Measurements from ENCODE around the gene SMCO2. TPM values are rescaled to one million over a fixed set of nuclear protein-coding genes. Genes with fewer than 3 reads are reported as not detected.
A peak's percentile ranks its signal among the peaks of the same experiment; 100 is the strongest.

Gene SMCO2
- total RNA-seq, 3 donors from 2014 or later (not counting 1 experiment from before 2014, with no cell fraction given), result not detected

- intact Hi-C loops (cut with micrococcal nuclease), result loop anchor here (2.0 kb wide), 1 partner anchor 187 kb away; the partner anchor contains the start of gene MRPS35
- H3K4me3 Mint-ChIP-seq, result peak within 1 kb of the TSS; percentile 97
Measured at GRCh38 chr12:27523642-27524493, 77.3 kb downstream of the SMCO2 start, which contains the start of gene PPFIBP1. PPFIBP1 (plus strand) TSS chr12:27524206; CDS start chr12:27633397, 109,191 bp downstream.

GRCh38 chr12:27524494-27524835, 77.9 kb downstream of the SMCO2 start:
- WGBS (ENCODE audit: insufficient coverage), result 0% methylated on average over 4 of the region's 8 CpGs

More at GRCh38 chr12:27523642-27524493, 77.3 kb downstream of the SMCO2 start, which contains the start of gene PPFIBP1:
- Mint-ChIP-seq H3K4me1 (peaks cover 12 to 20% of the 10 kb centered on the region in 2 donors), H3K36me3 (no peaks in the 10 kb centered on the region), H3K27me3 (ENCODE audit: low read depth in 2 of 2) (peaks cover 33 to 45% of the 10 kb centered on the region in 2 donors), H3K27ac (peak within 1 kb of the TSS; percentile 85 to 88), H3K9me3 (no peaks in the 10 kb centered on the region)
- no peaks in the 10 kb centered on the region for H3K27me3 ChIP-seq (ENCODE audit: control insufficient read depth, insufficient read depth, low read length)
- no peak for TF ChIP-seq CTCF (IDR thresholded peaks at IDR 0.05)
- peak within 1 kb of the TSS; percentile 55 for H3K4me3 ChIP-seq (ENCODE audit: low read length)
- 0% methylated on average over 40 of the region's 41 CpGs for WGBS (ENCODE audit: insufficient coverage)
- H3K4me1 ChIP-seq (ENCODE audit: control insufficient read depth, insufficient read depth, low read length), result peaks cover 16% of the 10 kb centered on the region
- ATAC-seq, result peak; percentile 96 to 98 (median 97)
- DNase-seq, result peak; percentile 82 to 95
- H3K9me3 ChIP-seq (ENCODE audit: control insufficient read depth, insufficient read depth, low read length), result no peaks in the 10 kb centered on the region
- no peaks in the 10 kb centered on the region for H3K36me3 ChIP-seq (ENCODE audit: control insufficient read depth, insufficient read depth, low read length)
- peak within 1 kb of the TSS; percentile 51 for H3K27ac ChIP-seq (ENCODE audit: low read length)

GRCh38 chr12:27524839-27525753, 78.6 kb downstream of the SMCO2 start:
- Mint-ChIP-seq H3K27me3 (ENCODE audit: low read depth in 2 of 2) (peaks cover 28 to 34% of the 10 kb centered on the region in 2 donors), H3K9me3 (no peaks in the 10 kb centered on the region), H3K4me3 (peak overlapping the region; percentile 97), H3K4me1 (peaks cover 12 to 20% of the 10 kb centered on the region in 2 donors), H3K36me3 (no peaks in the 10 kb centered on the region), H3K27ac (no peak overlapping the region)
- no peaks in the 10 kb centered on the region for H3K36me3 ChIP-seq (ENCODE audit: control insufficient read depth, insufficient read depth, low read length)
- no peaks in the 10 kb centered on the region for H3K9me3 ChIP-seq (ENCODE audit: control insufficient read depth, insufficient read depth, low read length)
- ATAC-seq (no peak), DNase-seq (peak in 1 of 2 donors; percentile 17)
- TF ChIP-seq CTCF (IDR thresholded peaks at IDR 0.05), result no peak
- H3K4me3 ChIP-seq (ENCODE audit: low read length), result no peak overlapping the region
- H3K27ac ChIP-seq (ENCODE audit: low read length), result no peak overlapping the region
- H3K27me3 ChIP-seq (ENCODE audit: control insufficient read depth, insufficient read depth, low read length), result no peaks in the 10 kb centered on the region
- 14% methylated on average over 8 of the region's 16 CpGs for WGBS (ENCODE audit: insufficient coverage)
- peaks cover 16% of the 10 kb centered on the region for H3K4me1 ChIP-seq (ENCODE audit: control insufficient read depth, insufficient read depth, low read length)
- intact Hi-C loops (cut with micrococcal nuclease), result loop anchor here (2.0 kb wide), 1 partner anchor 186 kb away; the partner anchor contains the start of gene MRPS35

More at GRCh38 chr12:27524494-27524835, 77.9 kb downstream of the SMCO2 start:
- H3K4me1 Mint-ChIP-seq, result peaks cover 12 to 20% of the 10 kb centered on the region in 2 donors
- no peaks in the 10 kb centered on the region for H3K36me3 Mint-ChIP-seq
- intact Hi-C loops (cut with micrococcal nuclease), result loop anchor here (2.0 kb wide), 1 partner anchor 186 kb away; the partner anchor contains the start of gene MRPS35
- peaks cover 30 to 40% of the 10 kb centered on the region in 2 donors for H3K27me3 Mint-ChIP-seq (ENCODE audit: low read depth in 2 of 2)
- ATAC-seq (no peak), DNase-seq (no peak)
- Histone ChIP-seq H3K4me1 (ENCODE audit: control insufficient read depth, insufficient read depth, low read length) (peaks cover 16% of the 10 kb centered on the region), H3K27ac (ENCODE audit: low read length) (no peak overlapping the region), H3K9me3 (ENCODE audit: control insufficient read depth, insufficient read depth, low read length) (no peaks in the 10 kb centered on the region), H3K4me3 (ENCODE audit: low read length) (peak overlapping the region; percentile 55), H3K27me3 (ENCODE audit: control insufficient read depth, insufficient read depth, low read length) (no peaks in the 10 kb centered on the region), H3K36me3 (ENCODE audit: control insufficient read depth, insufficient read depth, low read length) (no peaks in the 10 kb centered on the region)
- no peaks in the 10 kb centered on the region for H3K9me3 Mint-ChIP-seq
- no peak overlapping the region for H3K27ac Mint-ChIP-seq
- peak overlapping the region; percentile 97 for H3K4me3 Mint-ChIP-seq
- TF ChIP-seq CTCF (IDR thresholded peaks at IDR 0.05), result no peak

Data from natural killer cell (primary cell).